Hair follicular keratinocyte (primary cell): ENCODE results near the gene BTNL2. TPM values are rescaled to one million over a fixed set of nuclear protein-coding genes. Genes with fewer than 3 reads are reported as not detected.

Source experiments
- total RNA-seq: library from RNA; depleted of rRNA; stranded (reverse); fragments of >200 nt; gene quantifications from 2 replicates; pipeline ENCODE4 v1.2.3, GENCODE V29; 2015

The BTNL2 gene
- total RNA-seq, result not detected in 2 replicates

GRCh38 chr6:32406857-32407256 lies at the start of gene BTNL2:
TSS of gene BTNL2 (minus strand) at chr6:32407181. CDS start at chr6:32407123, 58 bp downstream.

GRCh38 chr6:32439602-32440214 lies 32.7 kb upstream of the BTNL2 start, which contains the start of gene HLA-DRA:
TSS of gene HLA-DRA (plus strand) at chr6:32439887. CDS start at chr6:32439951, 64 bp downstream.

GRCh38 chr6:32371803-32372202 lies 35.2 kb downstream of the BTNL2 start, which contains the start of gene TSBP1:
TSS of gene TSBP1 (minus strand) at chr6:32371903. CDS start at chr6:32371706, 197 bp downstream.

Other genes with a start within 250 kb of the BTNL2 start
- gene EGFL8, start 242.6 kb downstream of the BTNL2 start, total RNA-seq, result 0.57 and 1.0 TPM in 2 replicates
- gene AGPAT1, start 231.1 kb downstream of the BTNL2 start, total RNA-seq, result 49.2 and 63.7 TPM in 2 replicates
- gene RNF5, start 228.8 kb downstream of the BTNL2 start, total RNA-seq, result 37.5 and 64.1 TPM in 2 replicates
- gene AGER, start 222.9 kb downstream of the BTNL2 start, total RNA-seq, result 1.3 and 1.8 TPM in 2 replicates
- gene PBX2, start 217.0 kb downstream of the BTNL2 start, total RNA-seq, result 22.7 and 42.2 TPM in 2 replicates
- 7.0 and 13.3 TPM in 2 replicates for gene GPSM3, start 214.5 kb downstream of the BTNL2 start, total RNA-seq
- gene NOTCH4, start 183.1 kb downstream of the BTNL2 start, total RNA-seq, result 0.08 and 0.61 TPM in 2 replicates
- not detected in 2 replicates for gene TSBP1, start 35.3 kb downstream of the BTNL2 start, total RNA-seq
- not detected in 2 replicates for gene HLA-DRA, start 32.7 kb upstream of the BTNL2 start, total RNA-seq
- gene HLA-DRB5, start 123.1 kb upstream of the BTNL2 start, total RNA-seq, result not detected in 2 replicates
- not detected in 2 replicates for gene HLA-DRB1, start 182.7 kb upstream of the BTNL2 start, total RNA-seq
- not detected in 2 replicates for gene HLA-DQA1, start 230.2 kb upstream of the BTNL2 start, total RNA-seq